ENCODE measurements around the gene SHANK1. TPM values are rescaled to one million over a fixed set of nuclear protein-coding genes. Genes with fewer than 3 reads are reported as not detected.

Gene SHANK1
- polyA plus RNA-seq, 3 donors = not detected

- Mint-ChIP-seq H3K27me3 (ENCODE audit: low read depth in 3 of 3) (peaks cover 11 to 18% (median 15%) of the 10 kb centered on the region in 3 donors), H3K4me3 (no peak overlapping the region), H3K4me1 (no peaks in the 10 kb centered on the region), H3K9me3 (peaks cover 0 to 3% (median 0%) of the 10 kb centered on the region in 7 donors), H3K27ac (no peak overlapping the region), H3K36me3 (no peaks in the 10 kb centered on the region)
- no peak for DNase-seq
- no peaks in the 10 kb centered on the region for H3K79me2 ChIP-seq (ENCODE audit: insufficient read depth, low read length)
- H2AFZ ChIP-seq (ENCODE audit: insufficient read depth, low read depth, low read length, poor library complexity, severe bottlenecking) = no peak overlapping the region
- H3K4me2 ChIP-seq (replicated peaks; ENCODE audit: extremely low read depth, low read length, poor library complexity, severe bottlenecking) = no peak overlapping the region
- intact Hi-C loops (cut with micrococcal nuclease) = no loop called here
- H3K9me3 ChIP-seq (replicated peaks in 1 of 2; ENCODE audit: control insufficient read depth in 1 of 2, insufficient read depth in 1 of 2, low read length in 2 of 2) = no peaks in the 10 kb centered on the region
- H3K9ac ChIP-seq (ENCODE audit: insufficient read depth, low read length, poor library complexity, severe bottlenecking) = no peak overlapping the region
- WGBS (ENCODE audit: insufficient coverage) = no CpG with 5 or more reads among the region's 10 CpGs
- no peaks in the 10 kb centered on the region for H3K4me1 ChIP-seq (ENCODE audit: control insufficient read depth in 1 of 2, insufficient read depth in 2 of 2, low read length in 2 of 2)
- TF ChIP-seq CTCF (IDR thresholded peaks at IDR 0.05) = no peak
- H3K27ac ChIP-seq (ENCODE audit: low read depth in 1 of 2, low read length in 2 of 2) = no peak overlapping the region
- H3K4me3 ChIP-seq (replicated peaks in 1 of 3; ENCODE audit: low read depth in 2 of 3, low read length in 3 of 3) = no peak overlapping the region
- no peaks in the 10 kb centered on the region for H4K20me1 ChIP-seq (ENCODE audit: insufficient read depth, low read length)
- peaks cover 0 to 5% of the 10 kb centered on the region in 2 donors for H3K27me3 ChIP-seq (ENCODE audit: control insufficient read depth in 2 of 2, insufficient read depth in 2 of 2, low read length in 2 of 2)
- H3K36me3 ChIP-seq (replicated peaks in 1 of 2; ENCODE audit: control insufficient read depth in 1 of 2, insufficient read depth in 2 of 2, low read length in 2 of 2) = no peaks in the 10 kb centered on the region
Observed at GRCh38 chr19:50745221-50745620, 25.6 kb upstream of the SHANK1 start.

- TF ChIP-seq CTCF (IDR thresholded peaks at IDR 0.05) = no peak
- WGBS (ENCODE audit: insufficient coverage) = 93% methylated on average over 3 of the region's 6 CpGs
- no peak for DNase-seq
- intact Hi-C loops (cut with micrococcal nuclease) = no loop called here
- no peak overlapping the region for H3K4me3 Mint-ChIP-seq
- Histone ChIP-seq H3K36me3 (replicated peaks in 1 of 2; ENCODE audit: control insufficient read depth in 1 of 2, insufficient read depth in 2 of 2, low read length in 2 of 2) (no peaks in the 10 kb centered on the region), H3K79me2 (ENCODE audit: insufficient read depth, low read length) (no peaks in the 10 kb centered on the region), H3K4me1 (ENCODE audit: control insufficient read depth in 1 of 2, insufficient read depth in 2 of 2, low read length in 2 of 2) (no peaks in the 10 kb centered on the region), H3K27me3 (ENCODE audit: control insufficient read depth in 2 of 2, insufficient read depth in 2 of 2, low read length in 2 of 2) (peaks cover 0 to 5% of the 10 kb centered on the region in 2 donors), H3K4me2 (replicated peaks; ENCODE audit: extremely low read depth, low read length, poor library complexity, severe bottlenecking) (no peak overlapping the region), H3K4me3 (replicated peaks in 1 of 3; ENCODE audit: low read depth in 2 of 3, low read length in 3 of 3) (no peak overlapping the region), H4K20me1 (ENCODE audit: insufficient read depth, low read length) (no peaks in the 10 kb centered on the region), H3K27ac (ENCODE audit: low read depth in 1 of 2, low read length in 2 of 2) (no peak overlapping the region), H2AFZ (ENCODE audit: insufficient read depth, low read depth, low read length, poor library complexity, severe bottlenecking) (no peak overlapping the region), H3K9me3 (replicated peaks in 1 of 2; ENCODE audit: control insufficient read depth in 1 of 2, insufficient read depth in 1 of 2, low read length in 2 of 2) (no peaks in the 10 kb centered on the region), H3K9ac (ENCODE audit: insufficient read depth, low read length, poor library complexity, severe bottlenecking) (no peak overlapping the region)
- peaks cover 2% of the 10 kb centered on the region for H3K4me1 Mint-ChIP-seq
- no peak overlapping the region for H3K27ac Mint-ChIP-seq
- no peaks in the 10 kb centered on the region for H3K36me3 Mint-ChIP-seq
- H3K27me3 Mint-ChIP-seq (ENCODE audit: low read depth in 3 of 3) = peaks cover 7 to 26% (median 15%) of the 10 kb centered on the region in 3 donors
- peaks cover 0 to 2% (median 0%) of the 10 kb centered on the region in 7 donors for H3K9me3 Mint-ChIP-seq
Observed at GRCh38 chr19:50743537-50743936, 23.9 kb upstream of the SHANK1 start.
